Measurements from ENCODE around the gene DNAJB6.

- TF ChIP-seq CTCF (IDR thresholded peaks at IDR 0.05) (no peak), POLR2A (IDR thresholded peaks at IDR 0.05) (no peak)
Observed at GRCh38 chr7:157423886-157424565, 87.2 kb downstream of the DNAJB6 start.
